DMS 273 (cell line): Measurements from ENCODE around the gene KRTAP3-1.

Experiments used
- DNase-seq: peaks from one replicate; lab custom pipeline; 2025; ENCODE audit not compliant: unreplicated experiment; lab: John Stamatoyannopoulos, UW

KRTAP3-1 gene

GRCh38 chr17:41016578-41017215 is 7.8 kb upstream of the KRTAP3-1 start:
- DNase-seq, result no peak

GRCh38 chr17:41015454-41015853 is 6.5 kb upstream of the KRTAP3-1 start:
- DNase-seq, result no peak

- peak; percentile 35 for DNase-seq
Observed at GRCh38 chr17:41013606-41014005, 4.7 kb upstream of the KRTAP3-1 start.

- DNase-seq, result no peak
Observed at GRCh38 chr17:41013181-41013580, 4.3 kb upstream of the KRTAP3-1 start.

- no peak for DNase-seq
Observed at GRCh38 chr17:41012326-41013120, 3.6 kb upstream of the KRTAP3-1 start.

GRCh38 chr17:41010441-41010840 is 1.5 kb upstream of the KRTAP3-1 start:
- no peak for DNase-seq

- DNase-seq, result no peak
Observed at GRCh38 chr17:41009936-41010335, 1.0 kb upstream of the KRTAP3-1 start.

- DNase-seq, result no peak
Observed at GRCh38 chr17:41009301-41009760, 403 bp upstream of the KRTAP3-1 start.

- no peak for DNase-seq
Observed at GRCh38 chr17:41004397-41004796, 4.5 kb downstream of the KRTAP3-1 start.

GRCh38 chr17:41003926-41004325 is 5.0 kb downstream of the KRTAP3-1 start:
- DNase-seq, result no peak

- no peak for DNase-seq
Observed at GRCh38 chr17:41002814-41003213, 6.1 kb downstream of the KRTAP3-1 start.

- no peak for DNase-seq
Observed at GRCh38 chr17:41001795-41002194, 7.1 kb downstream of the KRTAP3-1 start.

- peak; percentile 52 for DNase-seq
Observed at GRCh38 chr17:40999563-40999962, 9.4 kb downstream of the KRTAP3-1 start, which contains the start of gene KRTAP3-2. Gene KRTAP3-2 (minus strand): TSS chr17:40999906. CDS start chr17:40999853, 53 bp downstream.

GRCh38 chr17:40997361-40997760 is 11.6 kb downstream of the KRTAP3-1 start:
- DNase-seq, result no peak

GRCh38 chr17:40996829-40997228 is 12.1 kb downstream of the KRTAP3-1 start:
- DNase-seq, result no peak

GRCh38 chr17:40995116-40995515 is 13.8 kb downstream of the KRTAP3-1 start:
- no peak for DNase-seq

GRCh38 chr17:40993839-40994238 is 15.1 kb downstream of the KRTAP3-1 start, which contains the start of gene KRTAP3-3:
Gene KRTAP3-3 (minus strand): TSS chr17:40994164. CDS start chr17:40994097, 67 bp downstream.
- no peak for DNase-seq

GRCh38 chr17:40993084-40993483 is 15.8 kb downstream of the KRTAP3-1 start:
- no peak for DNase-seq

- no peak for DNase-seq
Observed at GRCh38 chr17:40992666-40993065, 16.3 kb downstream of the KRTAP3-1 start.

GRCh38 chr17:40986920-40987319 is 22.0 kb downstream of the KRTAP3-1 start:
- DNase-seq, result no peak

GRCh38 chr17:40984226-40984625 is 24.7 kb downstream of the KRTAP3-1 start, which contains the start of gene KRT40:
Gene KRT40 (minus strand): TSS chr17:40984326. CDS start chr17:40984273, 53 bp downstream.
- no peak for DNase-seq

- no peak for DNase-seq
Observed at GRCh38 chr17:40981115-40981514, 27.8 kb downstream of the KRTAP3-1 start.
